PC-9 (cell line): ENCODE results near the gene SRRM5. TPM values are rescaled to one million over a fixed set of nuclear protein-coding genes. Genes with fewer than 3 reads are reported as not detected.
"Not testable (repeated sequence)": the region's sequence is repeated elsewhere in the genome, so short reads cannot be mapped to it uniquely, and the experiment has no call there.

Source experiments
- BruUV-seq: library from RNA; stranded (reverse); fragments of 400-500 nt; replicated peaks from 2 replicates; lab custom pipeline; 2021; lab: Mats Ljungman, UMichigan
- CTCF ChIA-PET: fragments of 300-600 bp; sonication (Branson Sonifier 250); formaldehyde crosslinking; loops from one replicate; lab custom pipeline; 2022; ENCODE audit warnings: antibody characterized with exemption; lab: Charles Lee
- POLR2A ChIA-PET: fragments of 300-600 bp; sonication (Branson Sonifier 250); formaldehyde crosslinking; loops from one replicate; lab custom pipeline; 2022; ENCODE audit warnings: antibody characterized with exemption; ENCODE audit not compliant: unreplicated experiment; lab: Charles Lee
- DNase-seq, 2 experiments: peaks; one replicate each; pipeline versions ENCODE4 v3.0.0 to v3.0.0-alpha.2; 2015 to 2022; ENCODE audit warnings: mixed read lengths in 1 of 2
- H2AFZ ChIP-seq: fragments of 200-600 bp; sonication (generic); 2 replicates; pipeline ENCODE4 v1.8.1; 2017; ENCODE audit warnings: antibody characterized with exemption
- H3F3A ChIP-seq: fragments of 200-600 bp; sonication (generic); 2 replicates; pipeline ENCODE4 v1.8.1; 2017; ENCODE audit warnings: antibody characterized with exemption, mild to moderate bottlenecking, low read depth; ENCODE audit not compliant: insufficient read depth
- H3K27ac ChIP-seq: fragments of 200-600 bp; sonication (generic); 2 replicates; pipeline ENCODE4 v1.6.1; 2016; ENCODE audit warnings: mixed run types
- H3K27me3 ChIP-seq: fragments of 200-600 bp; sonication (generic); 2 replicates; pipeline ENCODE4 v1.6.1; 2016; ENCODE audit warnings: low read depth, mixed run types; ENCODE audit not compliant: insufficient read depth
- H3K36me3 ChIP-seq: fragments of 200-600 bp; sonication (generic); 2 replicates; pipeline ENCODE4 v1.6.1; 2016; ENCODE audit warnings: low read depth, mixed run types
- H3K4me1 ChIP-seq: fragments of 200-600 bp; sonication (generic); replicated peaks from 2 replicates; pipeline ENCODE4 v1.6.1; 2016; ENCODE audit warnings: mixed run types; ENCODE audit not compliant: insufficient read depth
- H3K4me2 ChIP-seq: fragments of 200-600 bp; sonication (generic); 2 replicates; pipeline ENCODE4 v1.6.1; 2017; ENCODE audit warnings: mixed run types
- H3K4me3 ChIP-seq: fragments of 200-600 bp; sonication (generic); 2 replicates; pipeline ENCODE4 v1.6.1; 2016; ENCODE audit warnings: mixed run types
- H3K79me2 ChIP-seq: fragments of 200-600 bp; sonication (generic); 2 replicates; pipeline ENCODE4 v1.6.1; 2017; ENCODE audit warnings: low read depth, mixed run types
- H3K9me2 ChIP-seq: fragments of 200-600 bp; sonication (generic); 2 replicates; pipeline ENCODE4 v1.8.1; 2017; ENCODE audit warnings: mild to moderate bottlenecking; ENCODE audit not compliant: insufficient read depth
- H3K9me3 ChIP-seq: fragments of 200-600 bp; sonication (generic); 2 replicates; pipeline ENCODE4 v1.8.1; 2016; ENCODE audit warnings: low read depth; ENCODE audit not compliant: insufficient read depth
- H4K20me1 ChIP-seq: fragments of 200-600 bp; sonication (generic); 2 replicates; pipeline ENCODE4 v1.8.1; 2017; ENCODE audit not compliant: insufficient read depth
- EZH2 ChIP-seq: fragments of 200-600 bp; sonication (generic); IDR thresholded peaks from 2 replicates; pipeline ENCODE4 v1.8.0; 2017; ENCODE audit warnings: antibody characterized with exemption, low read depth
- intact Hi-C: fragments of 100-400 bp; cut with micrococcal nuclease; formaldehyde crosslinking; loops from one replicate; pipeline ENCODE4 v1.10.0; 2022; ENCODE audit not compliant: unreplicated experiment
- total RNA-seq: library from RNA; stranded (reverse); gene quantifications from 2 replicates; pipeline ENCODE4 v1.2.3, GENCODE V29; 2021
- TF ChIP-seq, protein P1 (sequence below): fragments of 200-600 bp; sonication (generic); conservative IDR thresholded peaks from 2 replicates; pipeline ENCODE4 v1.6.1; 2017; ENCODE audit warnings: mixed run types, antibody characterized with exemption, mild to moderate bottlenecking, moderate library complexity

Gene SRRM5
- total RNA-seq, 1 experiment from 2014 or later = 0.37 TPM

DNA sequence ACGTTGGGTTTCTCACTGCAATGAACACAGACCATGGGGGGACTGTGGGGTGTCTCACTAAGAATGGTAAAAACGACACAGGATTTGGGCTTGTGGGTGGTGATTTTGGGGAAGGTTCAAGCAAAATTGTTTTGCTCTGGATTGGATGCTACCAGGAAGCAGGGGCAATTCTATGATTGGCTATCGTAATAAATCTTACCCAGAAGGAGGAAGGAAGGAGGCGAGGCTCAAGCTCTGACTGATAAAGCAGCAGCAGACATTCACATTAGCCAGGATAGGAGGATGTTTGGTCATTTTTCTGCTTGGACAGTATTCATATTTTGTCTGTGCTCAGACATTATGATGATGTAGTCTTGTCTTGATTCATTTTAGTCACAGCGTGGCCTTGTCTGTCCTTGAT, 14.0 kb upstream of the SRRM5 start:
- intact Hi-C loops = loop anchor here (2.0 to 10.0 kb wide), 3 partner anchors 21 to 187 kb away; partner anchors contain the start of gene ZNF428
- H3K4me3 ChIP-seq = peak overlapping the region; percentile 92; the same call in 1 of the 2 replicates
- ChIA-PET POLR2A (no interaction called here), CTCF (no interaction called here)
- peaks cover 48% of the 10 kb centered on the region for H3K79me2 ChIP-seq
- BruUV-seq = no TSS peak
- no peak overlapping the region for H2AFZ ChIP-seq
- no peaks in the 10 kb centered on the region for H3K9me2 ChIP-seq
- peaks cover 15% of the 10 kb centered on the region for H3K4me1 ChIP-seq
- no peaks in the 10 kb centered on the region for H3K27me3 ChIP-seq
- H3K4me2 ChIP-seq = peak overlapping the region; percentile 97
- no peak for DNase-seq
- H3K36me3 ChIP-seq = 0 out of 2 replicates have a peak, but pooled peaks cover 7% of the 10 kb centered on the region
- H3F3A ChIP-seq = peaks cover 12% of the 10 kb centered on the region; the same call in 1 of the 2 replicates
- no peak overlapping the region for H3K27ac ChIP-seq
- no peaks in the 10 kb centered on the region for H3K9me3 ChIP-seq
- TF ChIP-seq EZH2 = no peak
- TF ChIP-seq, protein P1, sequence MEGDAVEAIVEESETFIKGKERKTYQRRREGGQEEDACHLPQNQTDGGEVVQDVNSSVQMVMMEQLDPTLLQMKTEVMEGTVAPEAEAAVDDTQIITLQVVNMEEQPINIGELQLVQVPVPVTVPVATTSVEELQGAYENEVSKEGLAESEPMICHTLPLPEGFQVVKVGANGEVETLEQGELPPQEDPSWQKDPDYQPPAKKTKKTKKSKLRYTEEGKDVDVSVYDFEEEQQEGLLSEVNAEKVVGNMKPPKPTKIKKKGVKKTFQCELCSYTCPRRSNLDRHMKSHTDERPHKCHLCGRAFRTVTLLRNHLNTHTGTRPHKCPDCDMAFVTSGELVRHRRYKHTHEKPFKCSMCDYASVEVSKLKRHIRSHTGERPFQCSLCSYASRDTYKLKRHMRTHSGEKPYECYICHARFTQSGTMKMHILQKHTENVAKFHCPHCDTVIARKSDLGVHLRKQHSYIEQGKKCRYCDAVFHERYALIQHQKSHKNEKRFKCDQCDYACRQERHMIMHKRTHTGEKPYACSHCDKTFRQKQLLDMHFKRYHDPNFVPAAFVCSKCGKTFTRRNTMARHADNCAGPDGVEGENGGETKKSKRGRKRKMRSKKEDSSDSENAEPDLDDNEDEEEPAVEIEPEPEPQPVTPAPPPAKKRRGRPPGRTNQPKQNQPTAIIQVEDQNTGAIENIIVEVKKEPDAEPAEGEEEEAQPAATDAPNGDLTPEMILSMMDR = no peak
- H4K20me1 ChIP-seq = peaks cover 10% of the 10 kb centered on the region

DNA sequence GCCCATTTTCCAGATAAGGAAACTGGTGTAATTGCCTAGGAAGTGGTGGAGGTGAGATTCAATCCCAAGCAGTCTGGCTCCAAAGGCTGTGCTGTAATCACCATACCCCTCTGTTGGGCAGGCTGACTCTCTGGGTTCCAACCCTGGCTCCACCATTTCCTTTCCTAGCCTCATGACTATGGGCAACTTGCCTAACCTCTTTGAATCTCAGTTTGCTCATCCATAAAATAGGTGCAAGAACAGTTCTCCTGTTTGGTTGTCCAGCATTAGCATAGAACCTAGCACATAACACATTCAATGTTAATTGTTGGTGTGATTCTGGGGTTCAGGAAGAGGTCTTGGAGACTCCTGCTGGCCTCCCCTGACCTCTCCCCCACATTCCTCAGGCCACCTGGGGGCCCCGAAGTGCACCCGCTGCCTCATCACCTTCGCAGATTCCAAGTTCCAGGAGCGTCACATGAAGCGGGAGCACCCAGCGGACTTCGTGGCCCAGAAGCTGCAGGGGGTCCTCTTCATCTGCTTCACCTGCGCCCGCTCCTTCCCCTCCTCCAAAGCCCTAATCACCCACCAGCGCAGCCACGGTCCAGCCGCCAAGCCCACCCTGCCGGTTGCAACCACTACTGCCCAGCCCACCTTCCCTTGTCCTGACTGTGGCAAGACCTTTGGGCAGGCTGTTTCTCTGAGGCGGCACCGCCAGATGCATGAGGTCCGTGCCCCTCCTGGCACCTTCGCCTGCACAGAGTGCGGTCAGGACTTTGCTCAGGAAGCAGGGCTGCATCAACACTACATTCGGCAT, 13.2 kb upstream of the SRRM5 start:
- Histone ChIP-seq H4K20me1 (peaks cover 9% of the 10 kb centered on the region), H3K36me3 (0 out of 2 replicates have a peak, but pooled peaks cover 6% of the 10 kb centered on the region), H3K9me3 (no peaks in the 10 kb centered on the region), H3K27me3 (no peaks in the 10 kb centered on the region), H3F3A (peaks cover 12% of the 10 kb centered on the region; the same call in 1 of the 2 replicates), H3K27ac (no peak overlapping the region), H2AFZ (no peak overlapping the region), H3K79me2 (peaks cover 44% of the 10 kb centered on the region), H3K9me2 (no peaks in the 10 kb centered on the region), H3K4me2 (peak overlapping the region; percentile 97; the same call in 1 of the 2 replicates), H3K4me1 (peaks cover 15% of the 10 kb centered on the region), H3K4me3 (no peak overlapping the region)
- intact Hi-C loops = loop anchor here (10.0 kb wide), 1 partner anchor 164 kb away; no protein-coding TSS in a partner anchor
- ChIA-PET POLR2A (no interaction called here), CTCF (no interaction called here)
- no TSS peak for BruUV-seq
- DNase-seq = no peak
- TF ChIP-seq, protein P1 = no peak
- TF ChIP-seq EZH2 = no peak

DNA sequence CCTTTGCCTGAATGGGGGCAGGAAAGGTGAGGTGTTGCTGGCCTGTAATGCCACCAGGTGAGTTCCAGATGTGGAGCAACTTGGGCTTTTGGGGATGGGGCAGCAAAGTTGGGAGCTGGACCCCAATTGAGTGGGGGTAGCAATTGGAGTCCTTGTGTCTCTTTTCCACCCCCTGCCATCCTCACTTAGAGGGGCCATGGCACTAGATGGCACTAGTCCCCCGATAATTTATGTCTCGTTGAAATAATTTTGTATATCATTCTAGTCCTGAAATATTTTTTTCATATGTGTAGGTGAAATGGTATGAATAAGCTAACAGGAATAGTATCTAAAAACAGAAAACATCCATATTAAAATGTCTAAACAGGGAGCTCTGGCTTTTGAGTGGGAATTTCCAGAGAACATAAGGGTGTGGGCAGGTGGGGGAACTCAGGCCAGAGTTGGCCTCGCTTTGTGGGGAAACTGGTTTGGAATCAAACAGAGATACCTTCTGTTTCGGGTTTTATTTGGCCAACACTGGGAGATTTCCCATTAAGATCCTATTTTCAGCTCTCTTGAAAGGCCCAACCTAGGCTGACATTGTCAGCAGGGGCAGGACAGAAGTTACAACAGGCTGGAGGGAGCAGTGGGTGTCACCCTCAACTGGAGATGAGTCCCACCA, 12.1 kb upstream of the SRRM5 start:
- no peaks in the 10 kb centered on the region for H3K9me2 ChIP-seq
- peaks cover 9% of the 10 kb centered on the region; the same call in 1 of the 2 replicates for H3F3A ChIP-seq
- no peak overlapping the region for H2AFZ ChIP-seq
- no peaks in the 10 kb centered on the region for H4K20me1 ChIP-seq
- H3K4me2 ChIP-seq = no peak overlapping the region
- no peak overlapping the region for H3K27ac ChIP-seq
- POLR2A ChIA-PET = no interaction called here
- BruUV-seq = no TSS peak
- DNase-seq = no peak
- peaks cover 34% of the 10 kb centered on the region for H3K79me2 ChIP-seq
- H3K4me1 ChIP-seq = peaks cover 10% of the 10 kb centered on the region
- H3K9me3 ChIP-seq = no peaks in the 10 kb centered on the region
- H3K36me3 ChIP-seq = no peaks in the 10 kb centered on the region
- CTCF ChIA-PET = interaction anchor here (0.6 to 1.2 kb wide), 3 partner anchors 53 to 89 kb away, joined by 4 to 8 read pairs (median 6); no protein-coding TSS in a partner anchor
- no peaks in the 10 kb centered on the region for H3K27me3 ChIP-seq
- intact Hi-C loops = loop anchor here (10.0 kb wide), 1 partner anchor 165 kb away; no protein-coding TSS in a partner anchor
- no peak for TF ChIP-seq EZH2
- TF ChIP-seq, protein P1 = no peak
- H3K4me3 ChIP-seq = no peak overlapping the region

DNA sequence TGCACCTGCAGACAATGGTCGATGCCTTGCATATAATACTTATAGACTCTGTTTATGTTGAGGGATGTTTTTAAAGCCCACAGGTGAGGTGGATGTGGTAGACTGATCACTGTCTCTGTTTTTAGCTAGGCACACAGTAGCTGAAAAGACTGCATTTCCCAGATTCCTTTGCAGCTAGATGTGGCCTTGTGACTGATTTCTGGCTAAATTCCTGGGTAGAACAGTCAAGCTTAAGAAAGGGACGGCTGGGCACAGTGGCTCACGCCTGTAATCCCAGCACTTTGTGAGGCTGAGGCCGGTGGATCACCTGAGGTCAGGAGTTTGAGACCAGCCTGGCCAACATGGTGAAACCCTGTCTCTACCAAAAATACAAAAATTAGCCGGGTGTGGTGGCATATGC, 11.6 kb upstream of the SRRM5 start:
- H3K9me2 ChIP-seq, H2AFZ ChIP-seq, H3K4me3 ChIP-seq, H4K20me1 ChIP-seq, DNase-seq, H3K27ac ChIP-seq, H3F3A ChIP-seq, POLR2A ChIA-PET, H3K9me3 ChIP-seq, H3K36me3 ChIP-seq, H3K4me2 ChIP-seq, intact Hi-C loops, H3K27me3 ChIP-seq, BruUV-seq: not testable (repeated sequence)
- Histone ChIP-seq H3K79me2 (peaks cover 28% of the 10 kb centered on the region), H3K4me1 (peaks cover 10% of the 10 kb centered on the region)
- CTCF ChIA-PET = interaction anchor here (0.6 to 1.2 kb wide), 3 partner anchors 52 to 90 kb away, joined by 4 to 8 read pairs (median 6); no protein-coding TSS in a partner anchor
